OCI-LY1 (cell line): ENCODE data around the gene TNFAIP8L2.

Experiments
- H2AFZ ChIP-seq: fragments of 200-600 bp; sonication (generic), shearing (Covaris generic); 2 replicates; pipeline ENCODE4 v1.6.0; 2014; ENCODE audit warnings: antibody characterized with exemption, mild to moderate bottlenecking, low read length
- H3F3A ChIP-seq: fragments of 200-600 bp; sonication (generic), shearing (Covaris generic); 2 replicates; pipeline ENCODE4 v1.6.0; 2014; ENCODE audit warnings: mild to moderate bottlenecking, antibody characterized with exemption, low read length, moderate library complexity; ENCODE audit not compliant: insufficient read depth
- H3K27ac ChIP-seq: fragments of 200-600 bp; sonication (generic); 2 replicates; pipeline ENCODE4 v1.5.1; 2014; ENCODE audit warnings: low read length, mixed run types, mild to moderate bottlenecking, low read depth; ENCODE audit not compliant: poor library complexity, severe bottlenecking
- H3K27me3 ChIP-seq: fragments of 200-600 bp; sonication (generic); 2 replicates; pipeline ENCODE4 v1.6.0; 2014; ENCODE audit warnings: antibody characterized with exemption, mild to moderate bottlenecking, low read length, moderate library complexity; ENCODE audit not compliant: insufficient read depth
- H3K36me3 ChIP-seq: fragments of 200-600 bp; sonication (generic); 2 replicates; pipeline ENCODE4 v1.6.1; 2014; ENCODE audit warnings: mild to moderate bottlenecking, antibody characterized with exemption, low read length, moderate library complexity, mixed read lengths; ENCODE audit not compliant: insufficient read depth
- H3K4me1 ChIP-seq: fragments of 200-600 bp; sonication (generic); 2 replicates; pipeline ENCODE4 v1.5.1; 2014; ENCODE audit warnings: mild to moderate bottlenecking, low read length, moderate library complexity; ENCODE audit not compliant: insufficient read depth, severe bottlenecking
- H3K4me2 ChIP-seq: fragments of 200-600 bp; sonication (generic), shearing (Covaris generic); 2 replicates; pipeline ENCODE4 v1.6.1; 2014; ENCODE audit warnings: low read length
- H3K4me3 ChIP-seq: fragments of 200-600 bp; sonication (generic); 2 replicates; pipeline ENCODE4 v1.5.1; 2014; ENCODE audit warnings: low read length, low read depth, mild to moderate bottlenecking, mixed read lengths; ENCODE audit not compliant: poor library complexity, severe bottlenecking
- H3K79me2 ChIP-seq: fragments of 200-600 bp; shearing (Covaris generic); 2 replicates; pipeline ENCODE4 v1.6.1; 2016; ENCODE audit warnings: mixed run types, low read length, mixed read lengths; ENCODE audit not compliant: insufficient read depth
- H3K9ac ChIP-seq: fragments of 200-600 bp; sonication (generic), shearing (Covaris generic); 2 replicates; pipeline ENCODE4 v1.6.1; 2014; ENCODE audit warnings: mild to moderate bottlenecking, low read length, mixed read lengths
- H3K9me2 ChIP-seq: fragments of 200-600 bp; sonication (generic), shearing (Covaris generic); 2 replicates; pipeline ENCODE4 v1.6.1; 2014; ENCODE audit warnings: low read depth, mild to moderate bottlenecking, low read length, mixed read lengths
- H3K9me3 ChIP-seq: fragments of 200-600 bp; shearing (Covaris generic); 2 replicates; pipeline ENCODE4 v1.6.1; 2014; ENCODE audit warnings: low read length, mixed read lengths
- H4K20me1 ChIP-seq: fragments of 200-600 bp; sonication (generic), shearing (Covaris generic); 2 replicates; pipeline ENCODE4 v1.6.0; 2016; ENCODE audit warnings: mild to moderate bottlenecking, low read length; ENCODE audit not compliant: insufficient read depth
- EZH2 ChIP-seq: fragments of 200-600 bp; sonication (generic), shearing (Covaris generic); IDR thresholded peaks from 2 replicates; pipeline ENCODE4 v1.8.0; 2017; ENCODE audit warnings: borderline replicate concordance, mixed run types, mild to moderate bottlenecking, antibody characterized with exemption, low read length, moderate library complexity, mixed read lengths
- TF ChIP-seq, protein P1 (sequence below): fragments of 200-600 bp; sonication (generic), shearing (Covaris generic); IDR thresholded peaks from 2 replicates; pipeline ENCODE4 v1.5.1; 2017; ENCODE audit warnings: mild to moderate bottlenecking, antibody characterized with exemption, low read length, moderate library complexity, mixed read lengths

TNFAIP8L2 gene

DNA sequence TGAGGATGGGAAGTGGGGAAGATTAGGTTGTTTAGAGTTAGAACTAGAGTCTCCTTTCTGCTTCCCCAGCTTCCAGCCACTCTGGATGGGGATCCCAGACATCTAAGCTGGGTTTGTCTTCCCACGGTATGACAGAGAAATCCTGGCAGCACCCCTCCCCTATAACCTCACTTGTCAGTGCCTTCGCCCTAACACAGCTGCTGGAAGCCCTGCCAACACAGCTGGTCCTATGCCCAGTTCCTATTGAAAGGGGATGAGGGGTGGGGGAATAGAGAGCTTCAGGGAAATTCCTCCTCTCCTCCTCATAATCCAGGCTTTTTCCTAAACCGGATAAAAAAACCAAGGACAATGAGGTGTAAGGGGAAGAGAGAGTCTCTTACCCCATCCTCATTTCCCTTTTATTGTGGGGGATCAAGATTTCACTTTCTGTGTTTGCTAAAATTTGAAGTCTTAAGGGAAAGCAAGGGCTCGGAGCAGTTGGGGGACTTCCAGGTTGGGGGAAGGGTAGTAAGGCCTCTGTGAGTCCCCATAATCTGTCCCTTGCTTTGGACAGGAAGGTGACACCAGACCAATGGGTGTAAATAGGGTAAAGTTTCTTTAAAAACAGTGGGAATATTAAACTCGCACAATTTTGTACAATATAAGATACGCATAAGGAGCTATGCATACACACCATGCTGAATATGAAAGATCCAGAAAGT is 18.7 kb downstream of the TNFAIP8L2 start:
- Histone ChIP-seq H3K4me3 (no peak overlapping the region), H3K27ac (no peak overlapping the region), H3K9me2 (no peaks in the 10 kb centered on the region), H3K27me3 (no peaks in the 10 kb centered on the region), H3K9ac (no peak overlapping the region), H3K4me1 (no peaks in the 10 kb centered on the region), H2AFZ (no peak overlapping the region), H3K9me3 (no peaks in the 10 kb centered on the region), H3K36me3 (peaks cover 65% of the 10 kb centered on the region), H3F3A (no peaks in the 10 kb centered on the region), H3K79me2 (no peaks in the 10 kb centered on the region), H4K20me1 (no peaks in the 10 kb centered on the region), H3K4me2 (no peak overlapping the region)
- TF ChIP-seq, protein P1, sequence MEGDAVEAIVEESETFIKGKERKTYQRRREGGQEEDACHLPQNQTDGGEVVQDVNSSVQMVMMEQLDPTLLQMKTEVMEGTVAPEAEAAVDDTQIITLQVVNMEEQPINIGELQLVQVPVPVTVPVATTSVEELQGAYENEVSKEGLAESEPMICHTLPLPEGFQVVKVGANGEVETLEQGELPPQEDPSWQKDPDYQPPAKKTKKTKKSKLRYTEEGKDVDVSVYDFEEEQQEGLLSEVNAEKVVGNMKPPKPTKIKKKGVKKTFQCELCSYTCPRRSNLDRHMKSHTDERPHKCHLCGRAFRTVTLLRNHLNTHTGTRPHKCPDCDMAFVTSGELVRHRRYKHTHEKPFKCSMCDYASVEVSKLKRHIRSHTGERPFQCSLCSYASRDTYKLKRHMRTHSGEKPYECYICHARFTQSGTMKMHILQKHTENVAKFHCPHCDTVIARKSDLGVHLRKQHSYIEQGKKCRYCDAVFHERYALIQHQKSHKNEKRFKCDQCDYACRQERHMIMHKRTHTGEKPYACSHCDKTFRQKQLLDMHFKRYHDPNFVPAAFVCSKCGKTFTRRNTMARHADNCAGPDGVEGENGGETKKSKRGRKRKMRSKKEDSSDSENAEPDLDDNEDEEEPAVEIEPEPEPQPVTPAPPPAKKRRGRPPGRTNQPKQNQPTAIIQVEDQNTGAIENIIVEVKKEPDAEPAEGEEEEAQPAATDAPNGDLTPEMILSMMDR = no peak
- no peak for TF ChIP-seq EZH2

DNA sequence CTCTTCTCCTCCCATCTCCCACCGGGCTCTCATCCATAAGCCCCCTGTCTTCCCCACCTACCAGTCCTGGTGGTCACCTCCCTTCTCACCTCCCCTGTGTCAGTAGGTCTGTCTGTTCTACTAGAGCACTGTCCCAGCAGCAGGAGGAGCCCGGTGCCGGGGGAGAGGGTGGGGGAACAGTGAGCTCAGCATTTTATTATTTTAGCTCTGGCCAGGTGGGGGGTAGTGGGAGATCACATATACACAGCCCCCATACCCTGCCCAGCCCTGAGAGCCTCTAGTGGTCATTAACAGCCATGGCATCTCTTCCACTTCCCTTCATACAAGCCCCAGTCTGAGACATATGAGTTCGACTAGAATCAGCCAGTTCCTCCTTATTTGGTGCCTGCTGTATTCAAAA is 19.4 kb downstream of the TNFAIP8L2 start, which contains the start of gene TMOD4:
Gene TMOD4 (minus strand): TSS at position 119 of the 400 bp plus-strand sequence. CDS start 1,106 bp downstream, outside the sequence.
- no peak within 1 kb of the TSS for H2AFZ ChIP-seq
- H3K36me3 ChIP-seq = peaks cover 65% of the 10 kb centered on the region
- no peak within 1 kb of the TSS for H3K27ac ChIP-seq
- H4K20me1 ChIP-seq = no peaks in the 10 kb centered on the region
- no peaks in the 10 kb centered on the region for H3K4me1 ChIP-seq
- TF ChIP-seq, protein P1 = peak; percentile 58
- no peak for TF ChIP-seq EZH2
- H3K79me2 ChIP-seq = no peaks in the 10 kb centered on the region
- no peak within 1 kb of the TSS for H3K4me3 ChIP-seq
- no peaks in the 10 kb centered on the region for H3K9me2 ChIP-seq
- no peak within 1 kb of the TSS for H3K4me2 ChIP-seq
- H3K9me3 ChIP-seq = no peaks in the 10 kb centered on the region
- no peak within 1 kb of the TSS for H3K9ac ChIP-seq
- H3K27me3 ChIP-seq = no peaks in the 10 kb centered on the region
- no peaks in the 10 kb centered on the region for H3F3A ChIP-seq

DNA sequence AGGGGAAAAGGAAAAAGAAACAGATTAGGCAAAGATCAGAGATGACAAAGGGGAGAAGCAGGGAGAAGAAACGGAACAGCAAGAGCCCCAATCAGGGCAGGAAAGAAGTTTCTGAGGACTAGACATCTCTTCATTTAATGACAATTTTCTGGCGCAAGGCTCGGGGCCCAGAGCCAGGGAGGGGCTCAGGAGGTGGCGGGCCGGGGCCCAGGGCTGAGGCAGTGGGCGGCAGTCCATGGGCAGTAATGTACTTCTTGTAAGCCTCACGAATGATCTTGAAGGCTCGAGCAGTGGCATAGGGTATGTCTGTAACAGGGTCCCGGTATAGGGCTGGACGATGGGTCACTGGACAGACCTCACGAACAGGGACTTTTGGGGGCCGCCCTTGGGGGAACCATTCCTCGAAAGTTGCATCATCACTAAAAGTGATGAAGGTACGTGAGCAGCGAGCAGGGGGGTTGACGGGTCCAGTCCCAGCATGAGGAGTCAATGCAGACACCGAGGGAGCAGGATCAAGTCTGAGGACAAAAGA is 20.1 kb downstream of the TNFAIP8L2 start:
- no peaks in the 10 kb centered on the region for H3K79me2 ChIP-seq
- TF ChIP-seq EZH2 = no peak
- TF ChIP-seq, protein P1 = no peak
- H3K9ac ChIP-seq = no peak overlapping the region
- H3F3A ChIP-seq = no peaks in the 10 kb centered on the region
- no peaks in the 10 kb centered on the region for H3K4me1 ChIP-seq
- no peaks in the 10 kb centered on the region for H3K27me3 ChIP-seq
- no peak overlapping the region for H3K27ac ChIP-seq
- no peaks in the 10 kb centered on the region for H4K20me1 ChIP-seq
- no peak overlapping the region for H3K4me3 ChIP-seq
- H3K36me3 ChIP-seq = peaks cover 70% of the 10 kb centered on the region
- H3K9me3 ChIP-seq = no peaks in the 10 kb centered on the region
- no peaks in the 10 kb centered on the region for H3K9me2 ChIP-seq
- no peak overlapping the region for H3K4me2 ChIP-seq
- H2AFZ ChIP-seq = no peak overlapping the region
